Hepatocyte (in vitro differentiated cells): ENCODE measurements around the gene SLC17A5. TPM values are rescaled to one million over a fixed set of nuclear protein-coding genes. Genes with fewer than 3 reads are reported as not detected.
"Not testable (repeated sequence)": the region's sequence is repeated elsewhere in the genome, so short reads cannot be mapped to it uniquely, and the experiment has no call there.

Source experiments
- DNase-seq: peaks from one replicate; pipeline ENCODE4 v3.0.0-alpha.2; 2016; ENCODE audit warnings: low spot score
- H2AFZ ChIP-seq: fragments of 200-600 bp; sonication (generic); 2 replicates; pipeline ENCODE4 v1.6.0; 2016; ENCODE audit warnings: antibody characterized with exemption, mild to moderate bottlenecking
- H3K27ac ChIP-seq: fragments of 200-600 bp; sonication (generic); 2 replicates; pipeline ENCODE4 v1.5.1; 2016; ENCODE audit warnings: mild to moderate bottlenecking
- H3K27me3 ChIP-seq: fragments of 200-600 bp; sonication (generic); 2 replicates; pipeline ENCODE4 v1.6.1; 2016
- H3K36me3 ChIP-seq: fragments of 200-600 bp; sonication (generic); replicated peaks from 2 replicates; pipeline ENCODE4 v1.5.1; 2016; ENCODE audit warnings: low read depth; ENCODE audit not compliant: insufficient read depth
- H3K4me1 ChIP-seq: fragments of 200-600 bp; sonication (generic); 2 replicates; pipeline ENCODE4 v1.5.1; 2016; ENCODE audit warnings: mild to moderate bottlenecking, moderate library complexity; ENCODE audit not compliant: insufficient read depth
- H3K4me2 ChIP-seq: fragments of 200-600 bp; sonication (generic); 2 replicates; pipeline ENCODE4 v1.6.0; 2016
- H3K4me3 ChIP-seq: fragments of 200-600 bp; sonication (generic); 2 replicates; pipeline ENCODE4 v1.5.1; 2016; ENCODE audit warnings: mild to moderate bottlenecking
- H3K79me2 ChIP-seq: fragments of 200-600 bp; sonication (generic); 2 replicates; pipeline ENCODE4 v1.6.0; 2017; ENCODE audit warnings: mild to moderate bottlenecking
- H3K9me2 ChIP-seq: fragments of 200-600 bp; sonication (generic); replicated peaks from 2 replicates; pipeline ENCODE4 v1.6.0; 2017; ENCODE audit warnings: mild to moderate bottlenecking; ENCODE audit not compliant: insufficient read depth
- H3K9me3 ChIP-seq: fragments of 200-600 bp; sonication (generic); 2 replicates; pipeline ENCODE4 v1.5.1; 2016; ENCODE audit warnings: low read depth, mild to moderate bottlenecking
- H4K20me1 ChIP-seq: fragments of 200-600 bp; sonication (generic); 2 replicates; pipeline ENCODE4 v1.6.0; 2016; ENCODE audit warnings: mild to moderate bottlenecking; ENCODE audit not compliant: insufficient read depth, poor library complexity, severe bottlenecking
- CTCF ChIP-seq: fragments of 200-600 bp; sonication (generic); IDR thresholded peaks from 2 replicates; pipeline ENCODE4 v1.5.1; 2016; ENCODE audit warnings: antibody characterized with exemption, mild to moderate bottlenecking; ENCODE audit not compliant: poor library complexity
- EZH2 ChIP-seq: fragments of 200-600 bp; sonication (generic); IDR thresholded peaks from 2 replicates; pipeline ENCODE4 v1.6.1; 2016; ENCODE audit warnings: antibody characterized with exemption, mild to moderate bottlenecking, borderline replicate concordance
- EZH2phosphoT487 ChIP-seq: fragments of 200-600 bp; sonication (generic); IDR thresholded peaks from one replicate; pipeline ENCODE4 v1.6.1; 2018; ENCODE audit warnings: antibody characterized with exemption, mild to moderate bottlenecking, low read depth, moderate library complexity; ENCODE audit not compliant: unreplicated experiment, severe bottlenecking
- WGBS: methylation state at CpG from one replicate; pipeline ENCODE4 v1.1.6; 2016; ENCODE audit warnings: low lambda C conversion rate; ENCODE audit errors: missing lambda C conversion rate; 5-methylcytosine and 5-hydroxymethylcytosine counted together
- polyA plus RNA-seq: library from polyadenylated mRNA; unstranded; fragments of >200 nt; fragmentation: Nextera tagmentation; extraction: Ambion mirVana; gene quantifications from 2 replicates; pipeline ENCODE4 v1.2.1, GENCODE V29; 2016
- total RNA-seq: library from RNA; depleted of rRNA; stranded (reverse); fragments of >200 nt; gene quantifications from 2 replicates; pipeline ENCODE4 v1.2.3, GENCODE V29; 2014

Gene SLC17A5
- total and polyA plus RNA-seq, 2 experiments from 2014 or later: 47.7 to 76.9 TPM

DNA sequence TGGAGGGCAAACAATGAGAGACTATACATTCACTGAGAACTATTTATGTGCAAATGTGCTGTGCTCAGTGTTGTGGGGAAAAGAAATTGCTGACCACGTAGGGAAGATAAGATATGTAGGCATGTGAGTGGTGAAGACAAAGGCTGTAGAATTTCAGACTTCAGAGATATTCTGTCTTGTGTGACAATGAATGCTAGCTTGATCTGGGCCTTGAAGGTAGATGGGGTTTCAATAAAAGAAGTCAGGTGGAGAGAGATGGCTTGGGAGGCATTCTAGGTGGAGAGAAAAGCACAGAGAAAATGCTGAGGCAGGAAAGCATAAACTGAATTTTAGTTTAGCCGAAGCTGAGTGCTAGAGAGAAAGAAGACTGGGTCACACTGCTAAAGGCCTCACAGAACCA is 76.1 kb downstream of the SLC17A5 start:
- Histone ChIP-seq H3K4me3 (no peak overlapping the region), H3K27ac (peak overlapping the region; percentile 96), H3K4me2 (no peak overlapping the region), H3K36me3 (no peaks in the 10 kb centered on the region), H3K4me1 (peaks cover 21% of the 10 kb centered on the region), H4K20me1 (no peaks in the 10 kb centered on the region), H3K79me2 (no peaks in the 10 kb centered on the region), H3K9me2 (no peaks in the 10 kb centered on the region), H2AFZ (no peak overlapping the region), H3K9me3 (no peaks in the 10 kb centered on the region), H3K27me3 (no peaks in the 10 kb centered on the region)
- WGBS: 60% methylated on average over 2 of the region's 2 CpGs
- TF ChIP-seq EZH2 (no peak), EZH2phosphoT487 (no peak), CTCF (no peak)
- DNase-seq: no peak

DNA sequence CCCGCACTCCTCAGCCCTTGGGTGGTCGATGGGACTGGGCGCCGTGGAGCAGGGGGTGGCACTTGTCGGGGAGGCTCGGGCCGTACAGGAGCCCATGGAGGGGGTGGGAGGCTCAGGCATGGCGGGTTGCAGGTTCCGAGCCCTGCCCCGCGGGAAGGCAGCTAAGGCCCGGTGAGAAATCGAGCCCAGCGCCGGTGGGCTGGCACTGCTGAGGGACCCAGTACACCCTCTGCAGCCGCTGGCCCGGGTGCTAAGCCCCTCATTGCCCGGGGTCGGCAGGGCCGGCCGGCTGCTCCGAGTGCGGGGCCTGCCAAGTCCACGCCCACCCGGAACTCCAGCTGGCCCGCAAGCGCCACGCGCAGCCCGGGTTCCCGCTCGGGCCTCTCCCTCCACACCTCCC is 81.3 kb downstream of the SLC17A5 start:
- not testable (repeated sequence) for H2AFZ ChIP-seq, H3K9me2 ChIP-seq, DNase-seq, H3K27me3 ChIP-seq, H3K36me3 ChIP-seq, H3K27ac ChIP-seq, H3K4me3 ChIP-seq, H3K4me2 ChIP-seq, H3K4me1 ChIP-seq, H3K9me3 ChIP-seq, H3K79me2 ChIP-seq, H4K20me1 ChIP-seq
- 98% methylated on average over 28 of the region's 32 CpGs for WGBS

- not testable (repeated sequence) for H3K4me2 ChIP-seq, H3K27me3 ChIP-seq, H3K36me3 ChIP-seq, H3K4me1 ChIP-seq, H2AFZ ChIP-seq, H3K9me3 ChIP-seq, H3K4me3 ChIP-seq, DNase-seq, H4K20me1 ChIP-seq, H3K9me2 ChIP-seq, H3K79me2 ChIP-seq, H3K27ac ChIP-seq
- WGBS: 96% methylated on average over 19 of the region's 19 CpGs
These were observed 82.3 kb downstream of the SLC17A5 start for GRCh38 chr6:73571218-73572181.

GRCh38 chr6:73569121-73569520 is 84.7 kb downstream of the SLC17A5 start:
- 79% methylated on average over 5 of the region's 5 CpGs for WGBS
- Histone ChIP-seq H3K9me2 (no peaks in the 10 kb centered on the region), H3K4me2 (no peak overlapping the region), H3K4me3 (no peak overlapping the region), H3K79me2 (no peaks in the 10 kb centered on the region), H3K27me3 (no peaks in the 10 kb centered on the region), H2AFZ (no peak overlapping the region), H3K4me1 (peaks cover 8% of the 10 kb centered on the region), H3K9me3 (no peaks in the 10 kb centered on the region), H3K27ac (no peak overlapping the region), H4K20me1 (no peaks in the 10 kb centered on the region), H3K36me3 (no peaks in the 10 kb centered on the region)
- no peak for DNase-seq
- TF ChIP-seq EZH2: no peak
- no peak for TF ChIP-seq EZH2phosphoT487
- TF ChIP-seq CTCF: no peak
